Measurements from ENCODE around the gene TMEM242.

TMEM242 gene

DNA sequence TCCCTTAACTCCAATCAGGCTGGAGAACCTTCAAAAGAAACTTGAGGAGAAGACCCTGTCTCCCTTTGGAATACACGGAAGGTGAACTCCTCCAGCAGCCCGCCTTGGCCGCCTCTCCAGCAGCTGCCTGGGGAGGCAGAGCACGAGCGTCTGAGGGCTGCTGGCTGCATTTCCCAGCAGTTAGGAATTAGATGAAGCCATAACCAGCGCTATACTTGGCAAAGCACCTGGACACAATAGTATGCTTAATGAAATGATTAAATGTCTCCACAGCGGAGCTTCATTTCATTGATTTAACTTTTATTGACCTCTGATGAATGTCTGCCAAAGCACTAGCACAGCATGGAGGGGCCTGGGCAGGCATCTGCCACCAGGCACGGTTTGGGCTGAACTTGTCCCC, 73.5 kb downstream of the TMEM242 start:
- no peak for DNase-seq (ENCODE audit: low spot score)

DNA sequence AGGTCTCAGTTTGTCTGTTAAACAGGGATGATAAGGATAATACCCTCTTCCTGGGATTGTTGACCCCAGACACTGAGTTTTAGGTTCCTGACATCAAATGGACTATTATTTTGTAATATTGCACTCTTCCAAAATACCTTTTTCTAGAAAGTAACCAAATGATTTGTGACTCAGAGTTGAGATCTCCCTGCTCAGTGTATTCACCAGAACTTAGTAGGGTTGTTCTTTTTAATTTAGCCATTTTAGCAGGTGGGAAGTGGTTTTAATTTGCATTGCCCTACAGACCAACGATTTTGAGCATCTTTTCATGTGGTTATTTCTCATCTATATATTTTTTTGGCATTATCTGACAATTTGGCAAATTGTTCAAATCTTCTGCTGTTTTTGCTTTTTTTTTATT, 75.1 kb downstream of the TMEM242 start:
- DNase-seq (ENCODE audit: low spot score): no peak

DNA sequence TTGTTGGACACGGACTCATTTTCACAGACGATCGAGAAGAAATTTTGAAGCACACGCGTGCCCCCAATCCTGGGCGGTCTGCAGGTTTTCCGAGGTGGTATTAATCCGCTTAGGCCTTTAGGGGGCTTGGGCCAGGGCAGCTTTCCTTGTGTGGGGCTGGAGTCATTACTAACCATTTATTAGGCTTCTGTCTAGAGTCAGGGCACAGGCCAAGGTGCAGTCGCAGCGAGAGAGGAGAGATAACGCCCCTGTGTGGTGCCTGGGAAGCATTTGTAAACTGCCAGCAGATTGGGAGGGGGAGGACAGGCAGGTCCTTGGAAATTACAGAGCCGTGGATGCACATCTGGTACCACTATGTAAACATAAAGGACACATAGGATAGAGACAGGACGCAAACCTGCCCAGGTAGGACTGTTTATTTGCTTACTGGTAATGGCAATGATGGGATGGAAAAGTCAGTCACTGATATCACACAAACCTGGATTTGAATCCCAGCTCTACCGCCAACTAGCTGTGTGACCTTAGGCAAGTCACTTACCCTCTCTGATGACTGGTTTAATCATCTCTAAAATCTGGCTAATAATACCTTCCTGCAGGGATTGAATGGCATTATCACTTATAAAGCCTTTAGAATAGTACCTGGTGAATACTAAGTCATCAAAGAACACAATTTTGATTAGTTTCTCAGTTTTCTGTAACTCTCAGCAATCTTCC, 76.4 kb downstream of the TMEM242 start:
- no peak for DNase-seq (ENCODE audit: low spot score)

DNA sequence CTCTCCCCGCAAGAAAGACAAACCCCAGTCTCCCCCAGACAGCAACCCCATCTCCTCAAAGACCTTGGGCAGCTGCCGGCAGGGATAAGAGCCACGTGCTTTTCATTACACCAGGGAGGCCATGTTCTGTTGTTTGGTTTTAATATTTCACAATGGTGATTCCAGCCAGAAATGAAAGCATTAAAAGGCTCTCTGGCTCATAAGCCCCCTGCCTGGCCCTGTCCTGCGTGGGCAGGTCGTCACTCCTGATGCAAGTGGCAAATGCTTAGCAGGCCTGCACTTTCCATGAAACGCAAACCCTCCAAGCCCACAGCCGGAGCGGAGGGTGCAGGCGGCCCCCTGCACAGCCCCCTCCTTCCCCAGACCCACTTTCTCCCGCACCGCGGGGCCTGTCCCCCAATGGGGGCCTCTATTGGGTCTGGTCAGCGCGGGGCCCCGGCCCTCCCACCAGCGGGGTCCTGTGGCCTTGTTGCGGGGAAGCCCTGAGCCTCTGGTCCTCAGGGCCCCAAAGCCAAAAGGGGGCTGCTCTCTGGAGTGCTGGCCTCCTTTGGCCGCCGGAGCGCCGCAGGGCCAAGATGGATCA, 77.2 kb downstream of the TMEM242 start:
- no peak for DNase-seq (ENCODE audit: low spot score)

GRCh38 chr6:157245436-157245835, 77.9 kb downstream of the TMEM242 start:
- DNase-seq (ENCODE audit: low spot score): no peak

- DNase-seq (ENCODE audit: low spot score): no peak
These were observed 78.5 kb downstream of the TMEM242 start for GRCh38 chr6:157244780-157245179.

- DNase-seq (ENCODE audit: low spot score): no peak
These were observed 79.1 kb downstream of the TMEM242 start for GRCh38 chr6:157244175-157244574.

DNA sequence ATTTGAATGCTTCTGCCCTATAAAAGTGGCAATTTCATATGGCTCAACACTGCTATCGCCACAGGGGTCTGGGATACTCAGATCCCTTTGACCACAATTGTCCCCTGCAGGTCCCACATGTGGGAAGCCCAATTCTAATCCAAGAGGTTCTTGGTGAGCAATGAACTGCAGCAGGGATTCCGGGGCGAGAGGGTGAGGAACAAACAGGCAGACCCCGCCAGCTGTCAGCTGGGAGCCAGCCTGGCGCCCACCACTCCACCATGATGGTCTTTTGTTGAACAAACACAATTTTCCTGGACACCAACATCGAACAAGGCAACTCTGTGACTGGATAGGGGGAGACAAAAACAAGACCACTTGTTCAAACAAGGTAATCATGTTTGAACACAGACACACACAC, 80.5 kb downstream of the TMEM242 start:
- DNase-seq (ENCODE audit: low spot score): no peak

GRCh38 chr6:157240960-157241311, 82.4 kb downstream of the TMEM242 start:
- DNase-seq (ENCODE audit: low spot score): no peak

- DNase-seq (ENCODE audit: low spot score): peak; percentile 65
These were observed 83.0 kb downstream of the TMEM242 start for GRCh38 chr6:157240059-157240959.

- DNase-seq (ENCODE audit: low spot score): no peak
These were observed 83.7 kb downstream of the TMEM242 start for GRCh38 chr6:157239671-157240058.

All from HuH-7 (cell line).